Uterus (tissue), 4 donors: Measurements from ENCODE around the gene STARD8. TPM values are rescaled to one million over a fixed set of nuclear protein-coding genes. Genes with fewer than 3 reads are reported as not detected.

Source experiments
- DNase-seq, 2 donors: peaks; one replicate each; pipeline ENCODE4 v3.0.0-alpha.2; 2019 to 2020
- H3K27ac ChIP-seq, 2 donors: fragments of 200-600 bp; sonication (generic); 1 replicate in 1 of 2; 2 replicates in 1 of 2; pipeline ENCODE4 v1.5.1; 2016 to 2018
- H3K27me3 ChIP-seq, 2 donors: fragments of 200-600 bp; sonication (generic); one replicate each; pipeline ENCODE4 v1.5.1; 2018 to 2019; ENCODE audit warnings: control low read depth in 1 of 2
- H3K36me3 ChIP-seq, 2 donors: fragments of 200-600 bp; sonication (generic); one replicate each; pipeline ENCODE4 v1.5.1; 2019; ENCODE audit warnings: control low read depth in 1 of 2
- H3K4me1 ChIP-seq, 2 donors: fragments of 200-600 bp; sonication (generic); one replicate each; pipeline ENCODE4 v1.5.1; 2018 to 2019; ENCODE audit warnings: control low read depth in 1 of 2
- H3K4me3 ChIP-seq, 2 donors: fragments of 200-600 bp; sonication (generic); 1 replicate in 1 of 2; 2 replicates in 1 of 2; pipeline ENCODE4 v1.5.1; 2018 to 2019; ENCODE audit warnings: mild to moderate bottlenecking in 1 of 2
- H3K9me3 ChIP-seq, 2 donors: fragments of 200-600 bp; sonication (generic); one replicate each; pipeline ENCODE4 v1.5.1; 2019; ENCODE audit warnings: control low read depth in 1 of 2
- CTCF ChIP-seq, 4 experiments: fragments of 200-600 bp in 2 of 4; fragments of 450-650 bp in 2 of 4; sonication (generic) in 2 of 4; IDR thresholded peaks; one replicate each; pipeline ENCODE4 v1.5.1; 2016 to 2019; ENCODE audit warnings: antibody characterized with exemption in 4 of 4, mild to moderate bottlenecking in 2 of 4, moderate library complexity in 1 of 4
- POLR2A ChIP-seq, 2 donors: fragments of 450-650 bp; IDR thresholded peaks; one replicate each; pipeline ENCODE4 v1.6.1; 2016; ENCODE audit warnings: antibody characterized with exemption in 2 of 2, mild to moderate bottlenecking in 1 of 2, moderate library complexity in 1 of 2
- intact Hi-C: fragments of 100-400 bp; cut with DNase I; formaldehyde crosslinking; loops from one replicate; pipeline ENCODE4 v1.15.1; 2023; ENCODE audit warnings: low total_unique reads
- total RNA-seq, 4 donors: library from RNA; depleted of rRNA in 3 of 4; stranded (reverse); fragments of >200 nt in 3 of 4; gene quantifications; one replicate each; pipeline versions ENCODE4 v1.1.0 to v1.2.4, GENCODE V29; 2014 to 2023
- donor health status: DM: yes; HTN: yes; CAD: no.

Gene STARD8
- total RNA-seq, 4 donors from 2014 or later = 10.9 to 25.4 (median 17.2) TPM

- intact Hi-C loops = no loop called here
- TF ChIP-seq POLR2A (IDR thresholded peaks at IDR 0.05) (no peak), CTCF (IDR thresholded peaks at IDR 0.05) (no peak)
- Histone ChIP-seq H3K27me3 (no peaks in the 10 kb centered on the region), H3K4me3 (no peak overlapping the region), H3K4me1 (no peaks in the 10 kb centered on the region), H3K36me3 (no peaks in the 10 kb centered on the region), H3K9me3 (no peaks in the 10 kb centered on the region), H3K27ac (peak overlapping the region in 1 of 2 donors; percentile 11)
- DNase-seq = no peak
Measured at GRCh38 chrX:68691921-68692320, 44.5 kb downstream of the STARD8 start.

- no peaks in the 10 kb centered on the region for H3K9me3 ChIP-seq
- no peak for DNase-seq
- H3K36me3 ChIP-seq = no peaks in the 10 kb centered on the region
- no peaks in the 10 kb centered on the region for H3K4me1 ChIP-seq
- TF ChIP-seq POLR2A (IDR thresholded peaks at IDR 0.05) (no peak), CTCF (IDR thresholded peaks at IDR 0.05) (no peak)
- no peaks in the 10 kb centered on the region for H3K27me3 ChIP-seq
- peak overlapping the region; percentile 11 to 63 for H3K27ac ChIP-seq
- H3K4me3 ChIP-seq = no peak overlapping the region
- intact Hi-C loops = no loop called here
Measured at GRCh38 chrX:68692651-68693050, 45.2 kb downstream of the STARD8 start.

GRCh38 chrX:68693481-68694434, 46.3 kb downstream of the STARD8 start:
- Histone ChIP-seq H3K27me3 (no peaks in the 10 kb centered on the region), H3K4me1 (no peaks in the 10 kb centered on the region), H3K4me3 (peak overlapping the region; percentile 41 to 42), H3K27ac (peak overlapping the region; percentile 63 to 75), H3K36me3 (no peaks in the 10 kb centered on the region), H3K9me3 (no peaks in the 10 kb centered on the region)
- TF ChIP-seq CTCF (IDR thresholded peaks at IDR 0.05) (no peak), POLR2A (IDR thresholded peaks at IDR 0.05) (peak; percentile 62 to 68)
- DNase-seq = peak; percentile 79 to 80
- intact Hi-C loops = no loop called here

- no peaks in the 10 kb centered on the region for H3K4me1 ChIP-seq
- TF ChIP-seq POLR2A (IDR thresholded peaks at IDR 0.05) (no peak), CTCF (IDR thresholded peaks at IDR 0.05) (no peak)
- H3K4me3 ChIP-seq = peak overlapping the region; percentile 41 to 42
- no peak for DNase-seq
- peak overlapping the region in 1 of 2 donors; percentile 75 for H3K27ac ChIP-seq
- no peaks in the 10 kb centered on the region for H3K27me3 ChIP-seq
- H3K9me3 ChIP-seq = no peaks in the 10 kb centered on the region
- intact Hi-C loops = no loop called here
- no peaks in the 10 kb centered on the region for H3K36me3 ChIP-seq
Measured at GRCh38 chrX:68694435-68695205, 47.2 kb downstream of the STARD8 start.
